ENCODE data around the gene TMEM163. TPM values are rescaled to one million over a fixed set of nuclear protein-coding genes. Genes with fewer than 3 reads are reported as not detected.

The TMEM163 gene
- polyA plus RNA-seq, 3 donors = 0.01 TPM; not detected in 2

- H3K9me3 Mint-ChIP-seq = peaks cover 0 to 4% (median 0%) of the 10 kb centered on the region in 7 donors
- H4K20me1 ChIP-seq (ENCODE audit: insufficient read depth, low read length) = no peaks in the 10 kb centered on the region
- no peak overlapping the region for H3K4me3 Mint-ChIP-seq
- WGBS (ENCODE audit: insufficient coverage) = 100% methylated on average over 2 of the region's 6 CpGs
- H3K27ac ChIP-seq (ENCODE audit: low read depth in 1 of 2, low read length in 2 of 2) = no peak overlapping the region
- peaks cover 0 to 2% (median 1%) of the 10 kb centered on the region in 3 donors for H3K27me3 Mint-ChIP-seq (ENCODE audit: low read depth in 3 of 3)
- H2AFZ ChIP-seq (ENCODE audit: insufficient read depth, low read depth, low read length, poor library complexity, severe bottlenecking) = no peak overlapping the region
- H3K79me2 ChIP-seq (ENCODE audit: insufficient read depth, low read length) = no peaks in the 10 kb centered on the region
- H3K4me1 Mint-ChIP-seq = no peaks in the 10 kb centered on the region
- no peak overlapping the region for H3K4me3 ChIP-seq (replicated peaks in 1 of 3; ENCODE audit: low read depth in 2 of 3, low read length in 3 of 3)
- H3K9me3 ChIP-seq (replicated peaks in 1 of 2; ENCODE audit: control insufficient read depth in 1 of 2, insufficient read depth in 1 of 2, low read length in 2 of 2) = no peaks in the 10 kb centered on the region
- intact Hi-C loops (cut with micrococcal nuclease) = no loop called here
- H3K9ac ChIP-seq (ENCODE audit: insufficient read depth, low read length, poor library complexity, severe bottlenecking) = no peak overlapping the region
- H3K36me3 ChIP-seq (replicated peaks in 1 of 2; ENCODE audit: control insufficient read depth in 1 of 2, insufficient read depth in 2 of 2, low read length in 2 of 2) = no peaks in the 10 kb centered on the region
- no peak overlapping the region for H3K4me2 ChIP-seq (replicated peaks; ENCODE audit: extremely low read depth, low read length, poor library complexity, severe bottlenecking)
- no peaks in the 10 kb centered on the region for H3K27me3 ChIP-seq (ENCODE audit: control insufficient read depth in 2 of 2, insufficient read depth in 2 of 2, low read length in 2 of 2)
- H3K36me3 Mint-ChIP-seq = no peaks in the 10 kb centered on the region
- no peak overlapping the region for H3K27ac Mint-ChIP-seq
- H3K4me1 ChIP-seq (ENCODE audit: control insufficient read depth in 1 of 2, insufficient read depth in 2 of 2, low read length in 2 of 2) = no peaks in the 10 kb centered on the region
- no peak for TF ChIP-seq CTCF (IDR thresholded peaks at IDR 0.05)
- DNase-seq = no peak
Observed at GRCh38 chr2:134527381-134527780, 191.4 kb downstream of the TMEM163 start.

GRCh38 chr2:134522496-134523455 is 196.0 kb downstream of the TMEM163 start:
- no peaks in the 10 kb centered on the region for H3K27me3 ChIP-seq (ENCODE audit: control insufficient read depth in 2 of 2, insufficient read depth in 2 of 2, low read length in 2 of 2)
- peaks cover 0 to 2% (median 0%) of the 10 kb centered on the region in 7 donors for H3K9me3 Mint-ChIP-seq
- H3K27ac ChIP-seq (ENCODE audit: low read depth in 1 of 2, low read length in 2 of 2) = no peak overlapping the region
- H3K4me1 ChIP-seq (ENCODE audit: control insufficient read depth in 1 of 2, insufficient read depth in 2 of 2, low read length in 2 of 2) = no peaks in the 10 kb centered on the region
- no peak overlapping the region for H3K4me3 ChIP-seq (replicated peaks in 1 of 3; ENCODE audit: low read depth in 2 of 3, low read length in 3 of 3)
- no peak for TF ChIP-seq CTCF (IDR thresholded peaks at IDR 0.05)
- H3K36me3 ChIP-seq (replicated peaks in 1 of 2; ENCODE audit: control insufficient read depth in 1 of 2, insufficient read depth in 2 of 2, low read length in 2 of 2) = no peaks in the 10 kb centered on the region
- no peaks in the 10 kb centered on the region for H3K9me3 ChIP-seq (replicated peaks in 1 of 2; ENCODE audit: control insufficient read depth in 1 of 2, insufficient read depth in 1 of 2, low read length in 2 of 2)
- no peak overlapping the region for H3K27ac Mint-ChIP-seq
- no peak overlapping the region for H3K4me2 ChIP-seq (replicated peaks; ENCODE audit: extremely low read depth, low read length, poor library complexity, severe bottlenecking)
- H3K4me3 Mint-ChIP-seq = no peak overlapping the region
- intact Hi-C loops (cut with micrococcal nuclease) = no loop called here
- H2AFZ ChIP-seq (ENCODE audit: insufficient read depth, low read depth, low read length, poor library complexity, severe bottlenecking) = no peak overlapping the region
- WGBS (ENCODE audit: insufficient coverage) = 100% methylated on average over 2 of the region's 13 CpGs
- H3K9ac ChIP-seq (ENCODE audit: insufficient read depth, low read length, poor library complexity, severe bottlenecking) = no peak overlapping the region
- H3K27me3 Mint-ChIP-seq (ENCODE audit: low read depth in 3 of 3) = peaks cover 0 to 2% (median 1%) of the 10 kb centered on the region in 3 donors
- no peaks in the 10 kb centered on the region for H3K4me1 Mint-ChIP-seq
- no peaks in the 10 kb centered on the region for H3K36me3 Mint-ChIP-seq
- no peaks in the 10 kb centered on the region for H3K79me2 ChIP-seq (ENCODE audit: insufficient read depth, low read length)
- DNase-seq = no peak
- H4K20me1 ChIP-seq (ENCODE audit: insufficient read depth, low read length) = no peaks in the 10 kb centered on the region
